Activated CD8-positive, alpha-beta memory T cell treated with anti-CD3 and anti-CD28 coated beads, Interleukin-2, amount 50 U/mL, for 24 hours (primary cell): ENCODE results near the gene KCNJ9.
"Not testable (repeated sequence)": the region's sequence is repeated elsewhere in the genome, so short reads cannot be mapped to it uniquely, and the experiment has no call there.

Experiments
- DNase-seq: peaks from one replicate; pipeline ENCODE4 v3.0.0-alpha.2; 2020; ENCODE audit errors: extremely low read depth

KCNJ9 gene

DNA sequence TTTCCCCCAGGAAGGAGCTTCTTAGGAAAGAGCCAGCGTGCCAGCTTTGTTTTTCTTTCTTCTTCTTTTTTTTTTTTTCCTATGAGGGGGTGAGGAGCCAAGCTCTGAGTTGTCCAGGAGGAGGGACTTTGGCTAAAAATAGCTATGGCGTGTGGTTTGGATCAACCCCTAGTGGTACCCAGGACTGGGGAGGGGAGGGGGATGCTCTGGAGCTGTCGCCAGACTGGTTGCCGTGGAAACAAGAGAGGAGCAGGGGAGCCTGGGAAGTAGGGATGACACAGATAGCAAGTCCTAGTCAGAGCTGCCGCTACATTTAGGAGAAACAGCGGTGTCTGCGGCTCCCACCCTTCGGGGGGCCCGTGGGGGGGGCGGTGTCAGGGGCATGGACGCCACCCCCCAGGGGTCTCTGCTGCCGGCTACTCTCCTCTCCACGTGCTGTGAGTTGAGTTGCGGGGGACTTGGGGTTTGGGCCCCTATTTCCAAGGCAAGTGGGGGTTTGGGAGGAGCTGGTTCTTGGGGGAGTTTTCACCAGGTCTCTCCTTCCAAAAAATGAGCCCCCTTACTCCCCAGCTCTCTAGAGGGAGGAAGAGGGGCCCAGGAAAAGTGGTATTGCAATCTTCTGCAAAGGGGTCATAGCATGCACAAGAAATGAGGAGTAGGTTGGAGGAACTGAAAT is at the start of gene KCNJ9:
Gene KCNJ9, plus strand, starts transcription at position 278 of the 676 bp plus-strand sequence. CDS start 2,493 bp downstream, outside the sequence.
- no peak for DNase-seq

DNA sequence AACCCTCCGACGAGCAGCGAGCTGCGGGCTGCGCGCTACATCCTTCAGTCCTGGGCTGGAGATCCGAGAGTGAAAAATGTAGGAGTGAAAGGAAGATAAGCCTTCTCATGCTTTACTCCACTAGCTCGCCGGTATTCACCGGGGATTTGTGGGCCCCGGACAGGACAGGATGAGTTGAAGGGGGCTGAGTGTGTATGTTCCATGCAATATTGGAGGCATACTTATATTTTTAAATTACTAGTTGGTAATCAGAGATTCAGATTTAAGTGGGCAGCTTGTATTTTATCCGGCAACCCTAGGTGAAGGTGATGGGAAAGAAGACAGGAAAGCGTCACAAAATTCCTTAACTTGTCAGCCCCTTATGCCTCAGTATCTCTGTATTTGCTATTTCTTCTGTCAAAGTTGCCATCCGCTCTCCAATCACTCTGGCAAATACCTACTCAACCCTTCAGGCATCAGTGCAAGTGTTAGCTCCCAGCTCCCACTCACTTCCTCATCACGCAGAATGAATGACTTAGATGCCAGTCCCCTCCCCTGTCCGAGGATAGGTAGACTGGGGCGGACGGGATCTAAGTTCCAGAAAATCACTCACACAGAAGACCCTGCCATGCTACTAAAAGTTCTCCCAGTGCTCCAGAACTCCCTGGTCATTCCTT is 49.0 kb upstream of the KCNJ9 start:
- no peak for DNase-seq

DNA sequence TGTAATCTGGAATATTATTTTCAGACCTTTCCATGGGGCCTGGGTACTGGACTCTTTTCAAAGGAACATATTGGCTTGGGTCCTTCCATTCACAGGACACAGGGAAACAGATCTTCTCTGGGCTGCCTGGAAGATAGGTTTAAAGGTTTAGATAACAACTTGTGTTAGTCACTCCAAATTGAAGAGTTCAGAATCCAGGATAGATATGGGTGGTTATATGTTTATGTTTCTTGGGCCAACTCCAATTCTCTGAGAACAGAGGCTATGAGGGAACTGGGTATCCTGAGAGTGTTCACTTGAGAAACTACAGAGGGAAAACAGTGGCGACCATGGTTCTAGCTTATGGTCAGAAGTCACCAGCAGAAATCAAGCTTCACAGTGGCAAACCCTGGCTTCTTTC is 40.9 kb upstream of the KCNJ9 start:
- DNase-seq, result no peak

DNA sequence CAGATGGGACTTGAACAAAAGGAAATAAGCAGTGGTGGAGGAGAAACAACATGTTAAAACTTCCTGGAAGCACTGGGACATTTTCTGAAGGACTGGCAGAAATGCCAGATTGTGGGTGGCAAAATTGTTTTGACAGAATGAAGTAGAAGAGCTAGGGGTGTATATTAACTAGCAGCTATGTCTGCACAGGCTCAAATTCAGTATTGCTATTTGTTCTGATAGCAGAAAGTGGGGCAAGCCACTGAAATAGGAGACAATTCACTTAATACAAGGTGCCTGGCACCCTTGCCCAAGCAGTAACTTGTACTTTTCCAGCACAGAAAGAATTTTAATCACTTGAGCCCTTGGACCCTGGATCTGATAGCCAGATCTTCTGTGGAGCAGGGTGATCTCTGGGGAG is 37.8 kb upstream of the KCNJ9 start:
- no peak for DNase-seq

DNA sequence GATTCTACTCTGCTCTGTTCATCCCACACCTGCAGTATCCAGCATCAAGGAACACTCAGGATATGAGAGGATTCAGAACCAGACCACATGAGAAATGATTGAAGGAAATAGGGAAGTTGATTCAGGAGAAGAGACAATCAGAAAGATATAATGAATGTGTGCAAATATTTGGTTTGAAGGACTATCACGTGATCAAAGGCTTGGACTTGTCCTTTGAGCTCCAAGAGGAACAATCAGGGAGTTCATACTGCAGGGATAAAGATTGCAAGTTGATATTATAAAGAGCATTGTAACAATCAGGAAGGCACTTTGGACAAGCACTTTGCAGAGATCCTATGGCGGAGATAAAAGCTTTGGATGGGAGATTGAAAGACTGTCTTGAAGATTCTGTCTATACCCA is 35.7 kb upstream of the KCNJ9 start:
- no peak for DNase-seq

DNA sequence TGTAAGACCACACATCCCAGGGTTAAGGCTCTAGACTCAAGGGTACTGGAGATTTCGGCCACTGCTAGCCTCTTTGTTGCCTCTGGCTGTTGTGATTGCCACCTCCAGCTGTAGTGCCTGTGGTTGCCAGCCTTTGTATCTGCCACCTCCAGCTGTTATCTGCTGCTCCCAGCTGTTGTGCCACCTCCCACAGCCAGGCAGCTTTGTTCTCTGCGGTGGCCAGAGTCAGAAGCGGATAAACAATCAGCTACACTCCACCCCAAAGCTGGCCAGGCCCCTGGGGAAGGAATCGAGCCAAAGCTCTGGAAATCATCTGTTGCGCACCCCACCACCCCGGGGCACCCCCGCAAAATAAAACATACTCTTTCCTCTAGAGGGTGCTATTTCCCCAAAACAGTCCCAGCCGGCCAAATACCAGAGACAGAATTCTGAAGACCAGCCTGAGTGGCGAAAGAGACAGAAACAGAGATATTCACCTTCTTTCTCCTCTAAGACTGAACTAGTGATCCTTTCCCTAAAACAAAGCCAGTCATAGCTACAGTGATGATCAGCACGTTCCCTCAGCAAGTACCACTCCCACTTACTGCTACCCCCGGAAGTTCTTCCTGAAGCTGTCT is 34.7 kb upstream of the KCNJ9 start:
- DNase-seq, result no peak

DNA sequence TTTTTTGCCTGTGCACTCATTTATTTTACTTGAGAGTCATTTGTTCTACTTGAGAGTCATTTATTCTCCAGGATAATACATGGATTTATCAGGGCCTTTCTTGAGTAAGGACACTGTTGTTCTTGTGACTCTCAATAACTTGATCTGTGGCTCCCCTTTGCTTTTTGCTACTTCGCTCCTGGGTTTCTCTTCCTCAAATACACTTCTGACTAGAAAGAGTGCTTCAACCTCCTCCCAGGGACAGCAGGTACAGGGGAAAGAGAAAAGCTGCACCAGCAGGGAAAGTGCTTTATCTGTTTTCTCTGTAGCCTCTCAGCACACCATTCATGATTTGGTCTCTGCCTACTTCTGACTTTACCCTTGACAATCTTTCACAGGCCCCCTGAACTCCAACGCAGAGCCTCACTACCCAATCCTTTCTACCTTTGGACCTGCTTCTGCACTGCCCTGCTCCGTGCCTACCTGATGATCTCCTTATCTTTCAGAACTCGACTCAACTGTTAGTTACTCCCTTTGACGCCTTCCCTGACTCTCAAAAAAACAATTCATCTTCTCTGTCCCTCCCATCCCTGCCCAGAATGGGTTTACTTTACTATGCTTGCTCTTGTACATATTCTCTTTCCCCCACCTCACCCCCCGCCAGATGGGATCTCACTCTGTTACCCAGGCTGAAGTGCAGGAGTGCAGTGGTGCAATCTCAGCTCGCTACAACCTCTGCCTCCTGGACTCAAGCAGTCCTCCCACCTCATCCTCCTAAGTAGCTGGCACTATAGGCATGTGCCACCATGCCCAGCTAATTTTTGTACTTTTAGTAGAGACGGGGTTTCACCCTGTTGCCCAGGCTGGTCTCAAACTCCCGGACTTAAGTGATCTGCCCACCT is 34.0 kb upstream of the KCNJ9 start:
- no peak for DNase-seq

DNA sequence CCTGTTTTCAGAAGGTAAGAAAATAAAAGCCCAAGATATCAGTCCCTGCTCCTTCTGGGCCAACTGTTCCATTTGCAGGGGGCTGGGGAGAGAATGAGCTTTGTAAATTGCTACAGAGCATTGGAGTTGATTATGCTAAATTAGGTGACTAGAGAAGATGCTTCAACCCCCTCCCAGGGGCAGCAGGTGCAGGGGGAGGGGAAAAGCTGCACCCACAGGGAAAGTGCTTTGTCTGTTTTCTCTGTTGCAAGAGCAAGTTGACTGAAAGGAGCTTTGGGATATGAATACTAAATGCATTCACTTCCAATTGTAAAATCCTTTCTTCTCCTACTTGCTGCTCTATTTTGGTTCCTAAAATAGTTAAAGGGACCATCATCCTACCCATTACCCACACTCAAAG is 33.0 kb upstream of the KCNJ9 start:
- no peak for DNase-seq

DNA sequence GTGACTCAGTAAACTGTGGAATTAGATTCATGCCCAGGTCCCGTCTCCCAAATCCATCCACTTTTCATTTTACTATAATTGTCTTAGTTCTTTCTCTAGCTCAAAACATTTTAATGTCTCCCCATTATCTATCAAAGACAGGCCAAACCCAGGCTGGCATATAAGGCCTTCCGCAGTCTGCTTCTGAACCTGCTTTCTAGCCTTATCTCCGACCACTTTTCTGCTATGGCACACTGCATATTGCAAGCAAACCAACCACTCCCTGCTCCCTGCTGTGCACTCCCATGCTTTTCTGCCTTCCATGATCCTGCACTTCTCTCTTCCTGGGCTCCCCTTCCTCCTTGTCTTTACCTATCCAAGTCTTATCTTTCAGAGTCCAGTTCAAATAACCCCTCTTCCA is 32.2 kb upstream of the KCNJ9 start:
- no peak for DNase-seq

DNA sequence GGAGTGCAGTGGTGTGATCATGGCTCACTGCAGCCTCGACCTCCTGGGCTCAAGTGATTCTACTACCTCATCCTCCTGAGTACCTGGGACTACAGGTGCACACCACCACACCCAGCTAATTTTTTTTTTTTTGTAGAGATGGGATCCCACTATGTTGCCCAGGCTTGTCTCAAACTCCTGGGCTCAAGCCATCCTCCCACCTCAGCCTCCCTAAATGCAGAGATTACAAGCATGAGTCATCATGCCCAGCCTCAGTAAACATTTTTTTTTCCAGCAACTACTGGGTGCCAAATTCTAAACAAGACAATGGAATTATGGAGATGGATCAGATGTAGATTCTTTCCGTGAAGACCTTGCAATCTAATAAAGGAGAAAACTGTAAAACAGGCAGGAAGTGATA is 31.2 kb upstream of the KCNJ9 start:
- not testable (repeated sequence) for DNase-seq

DNA sequence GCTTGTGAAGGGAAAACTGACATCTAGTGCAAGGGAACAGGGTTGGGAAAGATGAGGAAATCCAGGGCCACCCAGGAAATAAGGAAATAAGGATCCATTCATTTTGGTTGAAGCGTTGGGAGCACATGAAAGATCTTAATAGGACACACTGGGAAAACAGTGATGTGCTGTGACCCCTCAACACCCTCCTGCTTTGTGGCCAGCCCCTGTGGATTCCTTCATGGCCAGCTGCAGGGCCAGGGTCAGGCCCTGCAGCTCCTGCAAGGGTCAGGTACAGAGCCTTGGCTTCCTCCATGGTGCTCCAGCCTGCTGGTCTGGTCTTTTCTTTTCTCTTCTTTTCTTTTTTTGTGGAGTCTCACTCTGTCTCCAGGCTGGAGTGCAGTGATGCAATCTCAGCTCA is 30.7 kb upstream of the KCNJ9 start:
- no peak for DNase-seq

DNA sequence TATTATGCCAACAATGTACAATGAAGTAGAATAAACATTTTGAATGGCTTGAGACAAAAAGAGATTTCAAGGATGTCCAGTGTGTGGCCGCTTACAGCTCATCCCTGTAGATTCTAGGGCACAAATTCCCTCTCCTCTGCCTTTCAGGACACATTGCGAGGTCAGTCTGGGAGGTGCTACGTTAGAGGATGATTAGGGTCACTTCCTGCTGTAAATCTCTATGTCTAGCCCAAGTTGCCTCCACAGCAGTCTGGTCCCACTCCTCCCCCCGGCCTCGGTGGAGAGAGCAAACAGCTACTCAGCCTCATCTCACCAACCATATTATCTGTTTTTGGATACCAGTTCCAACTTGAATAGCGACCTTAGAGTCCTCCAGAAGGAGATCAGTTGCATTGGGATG is 28.4 kb upstream of the KCNJ9 start:
- no peak for DNase-seq

DNA sequence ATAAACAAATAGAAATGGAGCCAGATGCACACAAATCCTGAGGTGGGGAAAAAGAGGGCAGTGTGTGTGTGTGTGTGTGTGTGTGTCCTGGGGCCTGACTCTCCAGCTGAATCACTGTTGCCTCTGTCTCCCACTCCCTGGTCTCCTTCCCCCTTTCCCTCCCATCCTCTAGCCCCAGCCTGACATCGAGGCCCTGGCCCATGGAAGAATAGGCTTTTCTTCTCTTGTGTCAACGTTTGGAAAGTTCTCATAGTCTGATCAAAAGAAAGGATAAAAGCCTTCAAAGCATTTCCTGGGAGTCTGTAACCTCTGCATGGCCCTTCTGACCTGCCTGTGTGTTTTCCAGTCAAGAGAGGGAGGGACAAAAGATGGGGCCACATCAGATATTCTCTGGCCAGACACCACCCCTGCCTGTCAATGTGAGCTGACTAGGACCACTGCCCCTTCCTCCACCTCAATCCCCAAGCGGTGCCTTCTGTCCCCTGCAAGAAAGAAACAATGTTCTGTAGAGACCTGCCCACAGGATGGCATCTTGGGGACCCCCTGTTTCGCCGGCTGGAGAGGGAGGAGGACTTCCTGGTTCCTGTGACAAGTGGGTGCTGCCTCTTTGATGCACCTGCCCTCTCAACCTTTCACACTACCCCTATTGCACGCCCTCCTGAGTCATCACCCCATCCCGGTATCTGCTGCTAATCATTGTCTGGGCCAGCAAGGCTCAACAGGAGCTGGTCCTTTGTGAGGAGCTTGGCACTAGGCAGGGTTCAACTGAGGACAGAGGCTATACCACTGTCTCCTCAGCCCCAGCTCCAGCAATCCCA is 27.6 kb upstream of the KCNJ9 start:
- DNase-seq, result no peak

DNA sequence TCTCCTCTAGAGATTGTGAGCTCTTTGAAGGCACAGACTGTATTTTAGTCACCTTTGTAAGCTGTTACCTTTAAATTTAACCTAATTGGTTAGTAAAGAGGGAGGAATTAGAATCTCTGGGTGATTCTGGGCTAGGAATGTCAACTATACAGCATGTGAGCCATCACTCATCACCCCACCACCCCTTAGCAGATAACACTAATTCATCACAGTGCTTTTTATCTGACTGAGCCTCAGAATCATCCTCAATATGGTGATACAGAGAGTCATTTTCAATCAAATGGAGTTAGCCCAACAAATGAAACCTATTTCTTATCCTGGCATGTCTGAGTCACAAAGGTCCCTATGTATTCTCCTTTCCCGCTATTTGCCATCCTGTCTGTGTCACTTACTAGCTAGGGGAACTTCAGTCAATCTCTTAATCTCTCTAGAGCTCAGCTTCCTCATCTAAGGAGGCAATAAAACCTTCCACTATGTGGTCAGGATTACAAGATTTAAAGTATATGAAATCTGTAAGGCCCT is 24.6 kb upstream of the KCNJ9 start:
- no peak for DNase-seq

DNA sequence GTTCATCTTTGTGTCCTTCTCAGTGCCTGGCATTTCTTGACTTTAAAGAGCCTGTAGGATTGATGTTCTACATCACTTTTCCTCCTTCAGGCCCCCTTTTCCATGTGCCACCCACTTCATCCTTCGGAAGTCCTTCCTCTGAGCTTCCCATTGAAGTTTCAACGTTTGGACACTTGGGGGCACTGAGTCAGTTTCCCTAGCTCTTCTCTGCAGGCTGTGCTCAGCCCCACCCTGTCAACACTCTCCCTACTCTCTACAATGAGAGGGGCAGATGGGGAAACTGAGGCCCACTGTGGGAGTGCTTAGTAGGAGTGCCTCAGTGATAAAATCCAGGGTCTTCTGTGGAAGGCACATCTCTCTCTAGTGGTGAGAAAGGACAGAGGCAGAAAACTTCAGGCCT is 23.3 kb upstream of the KCNJ9 start:
- DNase-seq, result no peak

DNA sequence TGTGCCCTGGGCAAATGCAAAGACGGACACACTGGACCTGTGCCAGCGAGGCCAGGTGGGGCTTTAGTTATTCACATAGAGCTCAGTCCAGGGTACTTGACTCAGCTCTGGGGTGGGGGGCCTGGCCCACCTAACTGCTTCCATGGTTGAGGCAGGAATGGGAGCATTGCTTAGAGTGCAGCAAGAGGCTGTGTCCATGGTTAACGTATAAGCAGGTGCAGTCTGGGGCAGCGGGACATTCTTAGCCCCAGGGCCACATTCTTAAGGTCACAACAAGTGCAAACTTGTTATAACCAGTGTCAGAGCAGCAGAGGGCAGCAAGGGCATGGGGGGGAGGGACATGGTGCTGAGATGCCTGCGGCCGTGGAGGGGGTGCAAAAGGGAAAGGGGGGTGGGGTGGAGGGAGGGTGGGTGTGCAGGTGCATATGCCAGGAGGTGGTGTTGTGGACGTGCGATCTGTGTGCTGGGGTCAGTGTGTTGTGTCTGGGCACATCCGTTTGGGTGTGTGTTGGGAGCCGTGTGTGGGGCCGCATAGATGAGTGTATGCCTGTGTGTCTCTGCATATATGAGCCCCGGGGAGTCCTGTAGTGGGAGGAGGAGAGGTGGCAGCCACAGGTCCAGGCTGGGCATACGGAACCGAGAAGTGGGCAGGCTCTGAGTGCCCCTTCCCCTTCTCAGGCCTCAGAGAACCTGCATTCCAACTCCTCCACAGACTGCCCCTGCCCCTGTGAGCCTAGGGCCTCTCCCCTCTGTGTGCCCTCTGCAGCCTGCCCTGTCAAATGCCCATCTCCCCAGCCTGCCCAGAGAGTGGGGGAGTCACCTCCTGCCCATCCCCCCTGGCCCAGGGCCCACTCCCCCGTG is 19.7 kb upstream of the KCNJ9 start:
- no peak for DNase-seq

DNA sequence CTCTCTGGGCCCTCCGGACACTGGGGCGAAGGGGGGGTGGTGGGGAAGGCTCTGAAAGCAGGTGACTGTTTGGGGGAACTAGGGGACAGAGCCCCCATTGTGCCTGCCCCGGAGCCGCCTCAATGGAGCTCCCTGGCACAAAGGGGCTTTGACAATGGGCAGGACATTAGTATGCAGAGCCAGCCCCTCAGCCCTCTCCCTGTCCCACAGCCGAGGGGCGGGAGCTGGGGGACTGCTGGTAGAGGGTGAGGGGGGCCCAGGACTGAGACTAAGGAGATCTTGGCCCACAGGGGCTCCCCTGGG is 19.2 kb upstream of the KCNJ9 start:
- no peak for DNase-seq

DNA sequence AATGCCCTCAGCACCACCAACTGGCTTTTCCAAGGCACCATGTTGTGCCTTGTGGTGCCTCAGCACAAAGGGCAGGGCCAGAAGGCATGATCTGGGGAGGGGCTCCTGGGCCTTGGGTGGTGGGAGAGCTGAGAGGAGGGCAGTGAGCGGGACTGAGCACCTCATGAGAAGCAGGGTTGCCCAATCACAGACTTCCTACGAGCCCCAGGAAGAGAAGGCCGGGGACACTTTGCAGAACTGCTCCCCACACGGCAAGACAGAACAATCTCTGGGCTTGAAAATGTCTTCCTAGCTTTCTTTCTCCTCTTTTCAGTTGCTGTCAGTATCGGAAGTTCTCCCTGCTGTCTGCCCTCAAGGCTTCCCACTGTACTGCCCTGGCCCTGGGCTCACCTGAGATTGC is 18.2 kb upstream of the KCNJ9 start:
- DNase-seq, result no peak

DNA sequence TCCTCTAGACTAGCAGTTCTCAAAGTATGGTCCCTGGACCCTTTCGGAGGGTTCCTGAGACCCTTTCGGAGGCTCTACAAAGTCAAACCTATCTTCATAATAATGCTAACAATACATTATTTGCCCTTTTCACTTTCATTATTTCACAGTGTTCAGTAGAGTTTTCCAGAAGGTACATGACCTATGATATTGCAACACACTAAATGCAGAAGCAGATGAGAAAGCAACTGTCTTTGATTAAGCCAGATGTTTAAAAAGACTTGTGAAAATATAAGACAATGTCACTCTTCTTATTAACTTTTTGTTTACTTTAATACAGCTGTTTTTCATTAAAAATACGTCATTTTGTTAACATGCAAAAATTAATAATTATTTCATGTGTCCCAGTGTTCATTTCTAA is 17.2 kb upstream of the KCNJ9 start:
- no peak for DNase-seq

DNA sequence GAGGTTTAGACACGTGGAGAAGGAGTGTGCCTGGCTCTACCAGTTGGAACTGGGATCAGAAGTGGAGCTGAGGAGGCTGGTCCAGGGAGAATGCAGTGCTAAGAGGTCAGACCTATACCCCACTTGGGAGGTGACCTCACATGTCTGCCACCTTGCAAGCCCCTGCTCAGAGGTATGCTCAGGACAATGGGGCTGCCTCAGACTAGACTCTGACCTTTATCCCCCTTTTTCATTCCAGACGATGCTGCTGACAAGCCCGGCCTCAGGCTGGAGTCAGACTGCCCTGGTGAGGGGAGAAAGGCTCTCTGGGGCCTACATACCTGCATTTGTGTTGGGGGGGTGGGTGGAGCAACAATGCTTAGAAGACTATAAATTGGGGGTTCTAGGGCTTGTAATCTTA is 16.6 kb upstream of the KCNJ9 start:
- no peak for DNase-seq
